Measurements from ENCODE around the gene TMEM33.

- TF ChIP-seq, protein P1, sequence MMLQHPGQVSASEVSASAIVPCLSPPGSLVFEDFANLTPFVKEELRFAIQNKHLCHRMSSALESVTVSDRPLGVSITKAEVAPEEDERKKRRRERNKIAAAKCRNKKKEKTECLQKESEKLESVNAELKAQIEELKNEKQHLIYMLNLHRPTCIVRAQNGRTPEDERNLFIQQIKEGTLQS (IDR thresholded peaks at IDR 0.05) = no peak
- no peak for TF ChIP-seq CTCF (IDR thresholded peaks at IDR 0.05 in 2 of 3, conservative IDR thresholded peaks at IDR 0.05 in 1 of 3; ENCODE audit: borderline replicate concordance in 1 of 3, insufficient read depth in 1 of 3, low read depth in 2 of 3, low read length in 2 of 3)
- no peak for TF ChIP-seq POLR2AphosphoS5 (IDR thresholded peaks at IDR 0.05; ENCODE audit: low read depth, low read length)
- TF ChIP-seq ZBTB33 (IDR thresholded peaks at IDR 0.05; ENCODE audit: extremely low read depth, insufficient replicate concordance, low read length) = no peak
- TF ChIP-seq EZH2 (IDR thresholded peaks at IDR 0.05) = no peak
- TF ChIP-seq POLR2A (IDR thresholded peaks at IDR 0.05; ENCODE audit: borderline replicate concordance, extremely low read depth, insufficient read depth, insufficient read length) = no peak
- no peak for TF ChIP-seq MAX (IDR thresholded peaks at IDR 0.05)
- TF ChIP-seq ELF1 (IDR thresholded peaks at IDR 0.05; ENCODE audit: borderline replicate concordance, low read depth) = no peak
- TF ChIP-seq CEBPB (IDR thresholded peaks at IDR 0.05; ENCODE audit: low read depth) = no peak
- no peak for TF ChIP-seq EGR1 (IDR thresholded peaks at IDR 0.05; ENCODE audit: low read depth)
- no peak for TF ChIP-seq EZH2phosphoT487 (IDR thresholded peaks at IDR 0.05; ENCODE audit: borderline replicate concordance)
Observed at GRCh38 chr4:41889317-41889716, 45.9 kb upstream of the TMEM33 start.

All from HCT116 (cell line).